Spleen (tissue), 7 donors: ENCODE measurements around the gene PDE5A.

Experiments
- POLR2A ChIP-seq, 3 donors: fragments of 450-650 bp; IDR thresholded peaks; one replicate each; pipeline ENCODE4 v1.5.1; 2017; ENCODE audit warnings: antibody characterized with exemption in 3 of 3, mild to moderate bottlenecking in 1 of 3
- POLR2AphosphoS5 ChIP-seq, 3 donors: sonication (generic); formaldehyde crosslinking; IDR thresholded peaks; one replicate each; pipeline ENCODE4 v1.5.1; 2017; ENCODE audit warnings: antibody characterized with exemption in 3 of 3
- TF ChIP-seq, protein P1 (sequence below), 11 experiments: fragments of 200-600 bp in 7 of 11; fragments of 450-650 bp in 4 of 11; sonication (generic) in 4 of 11; IDR thresholded peaks in 8 of 11; conservative IDR thresholded peaks in 3 of 11; 1 replicate in 7 of 11; 2 replicates in 4 of 11; pipeline versions ENCODE4 v1.4.0 to v1.8.0; 2016 to 2021; ENCODE audit warnings: antibody characterized with exemption in 11 of 11, inconsistent platforms in 4 of 11, mild to moderate bottlenecking in 1 of 11
- donor health status: DM: no; HTN: no; CAD: no; lungs with moderate emphysema.
- donor health status: DM: no; HTN: no; CAD: no.
- donor health status: DM: no; HTN: no; CAD: no.

DNA sequence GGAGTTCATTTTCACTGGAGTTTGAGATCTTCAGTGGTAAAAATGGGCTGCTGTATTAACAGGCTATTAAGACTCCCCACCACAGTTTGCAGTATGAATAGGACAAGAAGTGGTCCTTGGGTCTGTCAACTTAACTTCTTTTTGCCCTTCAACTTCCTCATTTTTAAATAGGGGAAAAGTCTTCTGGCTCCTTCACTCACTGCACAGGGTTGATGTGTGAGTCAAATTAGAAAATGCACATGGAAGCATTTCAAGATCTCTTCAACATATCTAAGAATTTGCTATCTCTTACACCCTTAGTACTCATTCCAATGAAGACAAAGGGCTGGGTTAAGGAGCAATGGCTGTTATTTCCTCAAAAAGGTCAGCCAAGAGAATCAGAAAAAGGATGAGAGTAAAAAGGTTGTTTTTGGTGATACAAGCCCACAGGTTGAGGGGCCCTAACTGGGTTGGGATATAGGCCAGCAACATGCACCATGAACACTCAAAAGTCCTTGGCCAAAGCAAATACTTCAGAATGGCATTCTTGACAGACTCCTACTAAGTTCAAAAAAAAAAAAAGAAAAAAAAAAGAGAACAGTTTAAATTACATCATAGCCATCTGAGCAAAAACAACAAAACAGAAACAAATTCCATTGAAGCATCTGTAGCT, 13.4 kb downstream of the PDE5A start:
- TF ChIP-seq, protein P1, sequence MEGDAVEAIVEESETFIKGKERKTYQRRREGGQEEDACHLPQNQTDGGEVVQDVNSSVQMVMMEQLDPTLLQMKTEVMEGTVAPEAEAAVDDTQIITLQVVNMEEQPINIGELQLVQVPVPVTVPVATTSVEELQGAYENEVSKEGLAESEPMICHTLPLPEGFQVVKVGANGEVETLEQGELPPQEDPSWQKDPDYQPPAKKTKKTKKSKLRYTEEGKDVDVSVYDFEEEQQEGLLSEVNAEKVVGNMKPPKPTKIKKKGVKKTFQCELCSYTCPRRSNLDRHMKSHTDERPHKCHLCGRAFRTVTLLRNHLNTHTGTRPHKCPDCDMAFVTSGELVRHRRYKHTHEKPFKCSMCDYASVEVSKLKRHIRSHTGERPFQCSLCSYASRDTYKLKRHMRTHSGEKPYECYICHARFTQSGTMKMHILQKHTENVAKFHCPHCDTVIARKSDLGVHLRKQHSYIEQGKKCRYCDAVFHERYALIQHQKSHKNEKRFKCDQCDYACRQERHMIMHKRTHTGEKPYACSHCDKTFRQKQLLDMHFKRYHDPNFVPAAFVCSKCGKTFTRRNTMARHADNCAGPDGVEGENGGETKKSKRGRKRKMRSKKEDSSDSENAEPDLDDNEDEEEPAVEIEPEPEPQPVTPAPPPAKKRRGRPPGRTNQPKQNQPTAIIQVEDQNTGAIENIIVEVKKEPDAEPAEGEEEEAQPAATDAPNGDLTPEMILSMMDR (IDR thresholded peaks at IDR 0.05 in 8 of 11, conservative IDR thresholded peaks at IDR 0.05 in 3 of 11): no peak
- no peak for TF ChIP-seq POLR2A (IDR thresholded peaks at IDR 0.05)
- no peak for TF ChIP-seq POLR2AphosphoS5 (IDR thresholded peaks at IDR 0.05)
